Embryonic facial prominence (tissue), 1 donor: ENCODE results near the gene PLXNB3.
A peak's percentile ranks its signal among the peaks of the same experiment; 100 is the strongest.

Experiments
- DNase-seq: peaks from one replicate; pipeline ENCODE4 v3.0.0-alpha.2; 2016; ENCODE audit errors: extremely low spot score

PLXNB3 gene

GRCh38 chrX:153791104-153791852, 27.2 kb downstream of the PLXNB3 start:
- no peak for DNase-seq

- DNase-seq = no peak
Observed at GRCh38 chrX:153792368-153792767, 28.3 kb downstream of the PLXNB3 start.

- no peak for DNase-seq
Observed at GRCh38 chrX:153793291-153793690, 29.2 kb downstream of the PLXNB3 start.

- peak; percentile 89 for DNase-seq
Observed at GRCh38 chrX:153794018-153794896, 30.2 kb downstream of the PLXNB3 start, which contains the start of the genes IDH3G and SSR4. TSS of gene IDH3G (minus strand) at chrX:153794375. CDS start at chrX:153794326, 49 bp downstream. TSS of gene SSR4 (plus strand) at chrX:153794668. CDS start at chrX:153794688, 20 bp downstream.

- no peak for DNase-seq
Observed at GRCh38 chrX:153794897-153795816, 31.1 kb downstream of the PLXNB3 start.

- no peak for DNase-seq
Observed at GRCh38 chrX:153797415-153798015, 33.5 kb downstream of the PLXNB3 start.

- DNase-seq = no peak
Observed at GRCh38 chrX:153799326-153799725, 35.3 kb downstream of the PLXNB3 start.

GRCh38 chrX:153800177-153800722, 36.2 kb downstream of the PLXNB3 start:
- DNase-seq = no peak

GRCh38 chrX:153800746-153801145, 36.7 kb downstream of the PLXNB3 start:
- no peak for DNase-seq

- DNase-seq = no peak
Observed at GRCh38 chrX:153801669-153802068, 37.6 kb downstream of the PLXNB3 start.

GRCh38 chrX:153802513-153803045, 38.5 kb downstream of the PLXNB3 start:
- DNase-seq = no peak

- no peak for DNase-seq
Observed at GRCh38 chrX:153803211-153804099, 39.4 kb downstream of the PLXNB3 start.

GRCh38 chrX:153804100-153804595, 40.1 kb downstream of the PLXNB3 start:
- DNase-seq = no peak

- DNase-seq = no peak
Observed at GRCh38 chrX:153804621-153805020, 40.6 kb downstream of the PLXNB3 start.

GRCh38 chrX:153805436-153805835, 41.4 kb downstream of the PLXNB3 start:
- no peak for DNase-seq

- no peak for DNase-seq
Observed at GRCh38 chrX:153806999-153807575, 43.0 kb downstream of the PLXNB3 start.

- DNase-seq = no peak
Observed at GRCh38 chrX:153807976-153808375, 43.9 kb downstream of the PLXNB3 start.

GRCh38 chrX:153812220-153812619, 48.2 kb downstream of the PLXNB3 start:
- DNase-seq = no peak

GRCh38 chrX:153813161-153813560, 49.1 kb downstream of the PLXNB3 start:
- no peak for DNase-seq
